ENCODE results near the gene NDUFAB1.

GRCh38 chr16:23532448-23532847 lies 63.7 kb downstream of the NDUFAB1 start:
- TF ChIP-seq CTCF (IDR thresholded peaks at IDR 0.05) (no peak), POLR2A (IDR thresholded peaks at IDR 0.05) (no peak)

Measured in adrenal gland (tissue), 5 donors.